ENCODE results near the gene KLRC3. TPM values are rescaled to one million over a fixed set of nuclear protein-coding genes. Genes with fewer than 3 reads are reported as not detected.
"Not testable (repeated sequence)": the region's sequence is repeated elsewhere in the genome, so short reads cannot be mapped to it uniquely, and the experiment has no call there.

KLRC3 gene
- total and polyA plus RNA-seq, 2 of the 13 experiments (the other 11 are each of a cell fraction or from before 2014, with no cell fraction given), result not detected

DNA sequence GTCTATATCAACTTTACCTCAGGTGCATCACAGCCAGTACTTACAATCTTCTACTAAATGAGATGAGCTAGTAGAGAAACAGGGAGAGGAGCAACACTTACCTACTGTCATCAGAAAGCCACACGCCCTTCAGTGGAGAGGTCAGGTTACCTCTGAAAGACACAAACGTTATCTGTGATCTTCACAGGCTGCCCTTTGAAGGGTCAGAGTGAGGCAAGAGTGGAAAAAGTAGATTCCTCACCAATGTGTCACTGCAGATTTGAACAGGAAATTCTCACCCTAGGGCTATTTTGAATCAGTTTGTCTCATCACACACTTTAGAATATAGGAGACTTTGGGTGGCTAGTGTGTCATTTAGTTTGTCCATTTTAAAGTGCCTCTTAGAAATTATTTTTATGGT lies 17.2 kb upstream of the KLRC3 start:
- H3K4me2 ChIP-seq (ENCODE audit: low read depth, low read length); H4K20me1 ChIP-seq (ENCODE audit: insufficient read depth, low read length); H3K9me3 ChIP-seq (ENCODE audit: low read length); POLR2A ChIA-PET; H3K4me3 ChIP-seq (replicated peaks in 1 of 3; ENCODE audit: insufficient read depth in 1 of 3, low read depth in 2 of 3, low read length in 3 of 3); H3K27me3 ChIP-seq (ENCODE audit: control insufficient read depth in 1 of 2, insufficient read depth in 2 of 2, low read length in 2 of 2); in situ Hi-C loops (cut with HindIII; ENCODE audit: extremely low pct_ligation_motif_present, low pct_unique_long_range_greater_than_20kb); BruUV-seq (replicated peaks); H3K36me3 ChIP-seq (replicated peaks in 1 of 2; ENCODE audit: control insufficient read depth in 1 of 2, insufficient read depth in 2 of 2, low read length in 2 of 2); H2AFZ ChIP-seq (ENCODE audit: low read length); H3K4me1 ChIP-seq (ENCODE audit: insufficient read depth, low read length); CTCF ChIA-PET (ENCODE audit: low intra/inter-chr PET ratio, low total read pairs); DNase-seq (ENCODE audit: low spot score); intact Hi-C loops (cut with micrococcal nuclease; ENCODE audit: unreplicated experiment); H3K79me2 ChIP-seq (ENCODE audit: insufficient read depth, low read length); H3K9ac ChIP-seq (ENCODE audit: insufficient read depth, low read depth, low read length); H3K27ac ChIP-seq (ENCODE audit: extremely low read length, insufficient read depth, low read length): not testable (repeated sequence)
- FAIRE-seq, result peak; percentile 67
- TF ChIP-seq HMG20A (CRISPR knock-in tag; IDR thresholded peaks at IDR 0.05; ENCODE audit: borderline replicate concordance) (peak; percentile 23; the same call in 1 of the 2 replicates), CEBPG (CRISPR knock-in tag; IDR thresholded peaks at IDR 0.05) (0 out of 2 replicates have a peak, but pooled peaks have one; percentile 11), FOSL2 (CRISPR knock-in tag; IDR thresholded peaks at IDR 0.05) (peak; percentile 69), SIX1 (CRISPR knock-in tag; IDR thresholded peaks at IDR 0.05; ENCODE audit: borderline replicate concordance) (peak; percentile 31; the same call in 1 of the 2 replicates), RARA (CRISPR knock-in tag; IDR thresholded peaks at IDR 0.05) (peak; percentile 48; the same call in 1 of the 2 replicates)
- TF ChIP-seq, protein P1, sequence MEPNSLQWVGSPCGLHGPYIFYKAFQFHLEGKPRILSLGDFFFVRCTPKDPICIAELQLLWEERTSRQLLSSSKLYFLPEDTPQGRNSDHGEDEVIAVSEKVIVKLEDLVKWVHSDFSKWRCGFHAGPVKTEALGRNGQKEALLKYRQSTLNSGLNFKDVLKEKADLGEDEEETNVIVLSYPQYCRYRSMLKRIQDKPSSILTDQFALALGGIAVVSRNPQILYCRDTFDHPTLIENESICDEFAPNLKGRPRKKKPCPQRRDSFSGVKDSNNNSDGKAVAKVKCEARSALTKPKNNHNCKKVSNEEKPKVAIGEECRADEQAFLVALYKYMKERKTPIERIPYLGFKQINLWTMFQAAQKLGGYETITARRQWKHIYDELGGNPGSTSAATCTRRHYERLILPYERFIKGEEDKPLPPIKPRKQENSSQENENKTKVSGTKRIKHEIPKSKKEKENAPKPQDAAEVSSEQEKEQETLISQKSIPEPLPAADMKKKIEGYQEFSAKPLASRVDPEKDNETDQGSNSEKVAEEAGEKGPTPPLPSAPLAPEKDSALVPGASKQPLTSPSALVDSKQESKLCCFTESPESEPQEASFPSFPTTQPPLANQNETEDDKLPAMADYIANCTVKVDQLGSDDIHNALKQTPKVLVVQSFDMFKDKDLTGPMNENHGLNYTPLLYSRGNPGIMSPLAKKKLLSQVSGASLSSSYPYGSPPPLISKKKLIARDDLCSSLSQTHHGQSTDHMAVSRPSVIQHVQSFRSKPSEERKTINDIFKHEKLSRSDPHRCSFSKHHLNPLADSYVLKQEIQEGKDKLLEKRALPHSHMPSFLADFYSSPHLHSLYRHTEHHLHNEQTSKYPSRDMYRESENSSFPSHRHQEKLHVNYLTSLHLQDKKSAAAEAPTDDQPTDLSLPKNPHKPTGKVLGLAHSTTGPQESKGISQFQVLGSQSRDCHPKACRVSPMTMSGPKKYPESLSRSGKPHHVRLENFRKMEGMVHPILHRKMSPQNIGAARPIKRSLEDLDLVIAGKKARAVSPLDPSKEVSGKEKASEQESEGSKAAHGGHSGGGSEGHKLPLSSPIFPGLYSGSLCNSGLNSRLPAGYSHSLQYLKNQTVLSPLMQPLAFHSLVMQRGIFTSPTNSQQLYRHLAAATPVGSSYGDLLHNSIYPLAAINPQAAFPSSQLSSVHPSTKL (CRISPR knock-in tag; IDR thresholded peaks at IDR 0.05), result 0 out of 2 replicates have a peak, but pooled peaks have one; percentile 9
- TF ChIP-seq, protein P2, sequence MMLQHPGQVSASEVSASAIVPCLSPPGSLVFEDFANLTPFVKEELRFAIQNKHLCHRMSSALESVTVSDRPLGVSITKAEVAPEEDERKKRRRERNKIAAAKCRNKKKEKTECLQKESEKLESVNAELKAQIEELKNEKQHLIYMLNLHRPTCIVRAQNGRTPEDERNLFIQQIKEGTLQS (CRISPR knock-in tag; IDR thresholded peaks at IDR 0.05), result peak; percentile 35; the same call in 1 of the 2 replicates
- ATAC-seq, result peak; percentile 79
- WGBS (ENCODE audit: low lambda C conversion rate), result 0% methylated on average over 1 of the region's 2 CpGs

GRCh38 chr12:10435816-10436215 lies 15.4 kb upstream of the KLRC3 start, which contains the start of gene KLRC2:
KLRC2 (minus strand) TSS chr12:10436010; CDS start chr12:10435986, 24 bp downstream.
- H3K27me3 ChIP-seq (ENCODE audit: control insufficient read depth in 1 of 2, insufficient read depth in 2 of 2, low read length in 2 of 2); H3K27ac ChIP-seq (ENCODE audit: extremely low read length, insufficient read depth, low read length); H3K36me3 ChIP-seq (replicated peaks in 1 of 2; ENCODE audit: control insufficient read depth in 1 of 2, insufficient read depth in 2 of 2, low read length in 2 of 2); H3K4me1 ChIP-seq (ENCODE audit: insufficient read depth, low read length); H2AFZ ChIP-seq (ENCODE audit: low read length); in situ Hi-C loops (cut with HindIII; ENCODE audit: extremely low pct_ligation_motif_present, low pct_unique_long_range_greater_than_20kb); intact Hi-C loops (cut with micrococcal nuclease; ENCODE audit: unreplicated experiment); ATAC-seq; POLR2A ChIA-PET; DNase-seq (ENCODE audit: low spot score); FAIRE-seq; H3K4me2 ChIP-seq (ENCODE audit: low read depth, low read length); BruUV-seq (replicated peaks); CTCF ChIA-PET (ENCODE audit: low intra/inter-chr PET ratio, low total read pairs); H3K9me3 ChIP-seq (ENCODE audit: low read length); H4K20me1 ChIP-seq (ENCODE audit: insufficient read depth, low read length); H3K9ac ChIP-seq (ENCODE audit: insufficient read depth, low read depth, low read length); H3K4me3 ChIP-seq (replicated peaks in 1 of 3; ENCODE audit: insufficient read depth in 1 of 3, low read depth in 2 of 3, low read length in 3 of 3); H3K79me2 ChIP-seq (ENCODE audit: insufficient read depth, low read length): not testable (repeated sequence)
- WGBS (ENCODE audit: low lambda C conversion rate), result 17% methylated on average over 3 of the region's 3 CpGs

- H3K79me2 ChIP-seq (ENCODE audit: insufficient read depth, low read length); FAIRE-seq; H3K4me1 ChIP-seq (ENCODE audit: insufficient read depth, low read length); H3K9ac ChIP-seq (ENCODE audit: insufficient read depth, low read depth, low read length); H3K4me3 ChIP-seq (replicated peaks in 1 of 3; ENCODE audit: insufficient read depth in 1 of 3, low read depth in 2 of 3, low read length in 3 of 3); H3K27me3 ChIP-seq (ENCODE audit: control insufficient read depth in 1 of 2, insufficient read depth in 2 of 2, low read length in 2 of 2); H3K9me3 ChIP-seq (ENCODE audit: low read length); H3K4me2 ChIP-seq (ENCODE audit: low read depth, low read length); POLR2A ChIA-PET; H3K36me3 ChIP-seq (replicated peaks in 1 of 2; ENCODE audit: control insufficient read depth in 1 of 2, insufficient read depth in 2 of 2, low read length in 2 of 2); H2AFZ ChIP-seq (ENCODE audit: low read length); H4K20me1 ChIP-seq (ENCODE audit: insufficient read depth, low read length); DNase-seq (ENCODE audit: low spot score); intact Hi-C loops (cut with micrococcal nuclease; ENCODE audit: unreplicated experiment); ATAC-seq; CTCF ChIA-PET (ENCODE audit: low intra/inter-chr PET ratio, low total read pairs); BruUV-seq (replicated peaks); H3K27ac ChIP-seq (ENCODE audit: extremely low read length, insufficient read depth, low read length); in situ Hi-C loops (cut with HindIII; ENCODE audit: extremely low pct_ligation_motif_present, low pct_unique_long_range_greater_than_20kb): not testable (repeated sequence)
- WGBS (ENCODE audit: low lambda C conversion rate), result 31% methylated on average over 4 of the region's 4 CpGs
These were observed 10.2 kb upstream of the KLRC3 start for GRCh38 chr12:10430623-10431022.

Measured in HepG2 (cell line).